ENCODE measurements around the gene PRPF18.

The PRPF18 gene

DNA sequence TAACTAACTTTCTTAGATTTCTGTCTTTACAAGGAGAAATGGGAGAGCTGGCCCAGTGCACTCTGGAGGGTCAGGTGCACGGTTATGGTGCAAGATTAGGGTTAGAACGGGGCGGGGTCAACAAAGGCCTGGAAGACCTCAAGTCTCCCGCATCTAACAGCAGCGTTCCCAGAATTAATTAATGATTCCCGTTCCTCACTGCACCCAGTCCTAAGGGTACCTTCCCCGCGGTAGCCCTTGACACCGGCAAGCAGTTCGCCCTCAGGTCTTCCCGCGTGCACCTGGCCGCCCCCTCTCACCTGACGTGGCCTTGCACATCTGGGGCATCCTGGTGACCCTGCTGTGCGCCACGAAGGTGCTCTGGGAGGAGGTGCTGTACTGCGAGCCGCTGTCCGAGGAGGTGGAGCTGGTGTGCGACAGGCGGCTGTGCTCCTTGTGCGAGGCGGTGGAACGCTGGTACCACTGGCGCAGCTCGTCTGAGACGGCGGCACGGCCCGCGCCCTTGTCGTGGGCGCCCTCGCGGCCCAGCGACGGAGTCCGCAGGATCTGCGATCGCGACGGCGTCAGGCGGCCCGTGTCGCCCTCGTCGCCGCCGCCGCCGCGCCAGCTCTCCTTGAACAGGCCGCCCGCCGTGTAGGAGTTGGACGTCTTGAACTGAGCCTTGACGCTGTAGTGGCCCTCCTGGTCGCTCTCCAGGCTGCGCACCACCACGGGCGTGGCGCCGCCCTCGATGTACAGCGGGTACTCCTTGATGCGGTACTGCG, 69.8 kb downstream of the PRPF18 start:
- ATAC-seq: no peak
- TF ChIP-seq, protein P1, sequence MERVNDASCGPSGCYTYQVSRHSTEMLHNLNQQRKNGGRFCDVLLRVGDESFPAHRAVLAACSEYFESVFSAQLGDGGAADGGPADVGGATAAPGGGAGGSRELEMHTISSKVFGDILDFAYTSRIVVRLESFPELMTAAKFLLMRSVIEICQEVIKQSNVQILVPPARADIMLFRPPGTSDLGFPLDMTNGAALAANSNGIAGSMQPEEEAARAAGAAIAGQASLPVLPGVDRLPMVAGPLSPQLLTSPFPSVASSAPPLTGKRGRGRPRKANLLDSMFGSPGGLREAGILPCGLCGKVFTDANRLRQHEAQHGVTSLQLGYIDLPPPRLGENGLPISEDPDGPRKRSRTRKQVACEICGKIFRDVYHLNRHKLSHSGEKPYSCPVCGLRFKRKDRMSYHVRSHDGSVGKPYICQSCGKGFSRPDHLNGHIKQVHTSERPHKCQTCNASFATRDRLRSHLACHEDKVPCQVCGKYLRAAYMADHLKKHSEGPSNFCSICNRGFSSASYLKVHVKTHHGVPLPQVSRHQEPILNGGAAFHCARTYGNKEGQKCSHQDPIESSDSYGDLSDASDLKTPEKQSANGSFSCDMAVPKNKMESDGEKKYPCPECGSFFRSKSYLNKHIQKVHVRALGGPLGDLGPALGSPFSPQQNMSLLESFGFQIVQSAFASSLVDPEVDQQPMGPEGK (CRISPR knock-in tag; IDR thresholded peaks at IDR 0.05; ENCODE audit: borderline replicate concordance): no peak
- TF ChIP-seq, protein P2, sequence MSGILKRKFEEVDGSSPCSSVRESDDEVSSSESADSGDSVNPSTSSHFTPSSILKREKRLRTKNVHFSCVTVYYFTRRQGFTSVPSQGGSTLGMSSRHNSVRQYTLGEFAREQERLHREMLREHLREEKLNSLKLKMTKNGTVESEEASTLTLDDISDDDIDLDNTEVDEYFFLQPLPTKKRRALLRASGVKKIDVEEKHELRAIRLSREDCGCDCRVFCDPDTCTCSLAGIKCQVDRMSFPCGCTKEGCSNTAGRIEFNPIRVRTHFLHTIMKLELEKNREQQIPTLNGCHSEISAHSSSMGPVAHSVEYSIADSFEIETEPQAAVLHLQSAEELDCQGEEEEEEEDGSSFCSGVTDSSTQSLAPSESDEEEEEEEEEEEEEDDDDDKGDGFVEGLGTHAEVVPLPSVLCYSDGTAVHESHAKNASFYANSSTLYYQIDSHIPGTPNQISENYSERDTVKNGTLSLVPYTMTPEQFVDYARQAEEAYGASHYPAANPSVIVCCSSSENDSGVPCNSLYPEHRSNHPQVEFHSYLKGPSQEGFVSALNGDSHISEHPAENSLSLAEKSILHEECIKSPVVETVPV (CRISPR knock-in tag; IDR thresholded peaks at IDR 0.05): no peak
- no peak for TF ChIP-seq OSR1 (CRISPR knock-in tag; IDR thresholded peaks at IDR 0.05)
- TF ChIP-seq TOX (CRISPR knock-in tag; IDR thresholded peaks at IDR 0.05; ENCODE audit: borderline replicate concordance): no peak
- no peak for TF ChIP-seq ZFP3 (CRISPR knock-in tag; IDR thresholded peaks at IDR 0.05)
- no peak for TF ChIP-seq SNAI2 (CRISPR knock-in tag; IDR thresholded peaks at IDR 0.05)
- TF ChIP-seq, protein P3, sequence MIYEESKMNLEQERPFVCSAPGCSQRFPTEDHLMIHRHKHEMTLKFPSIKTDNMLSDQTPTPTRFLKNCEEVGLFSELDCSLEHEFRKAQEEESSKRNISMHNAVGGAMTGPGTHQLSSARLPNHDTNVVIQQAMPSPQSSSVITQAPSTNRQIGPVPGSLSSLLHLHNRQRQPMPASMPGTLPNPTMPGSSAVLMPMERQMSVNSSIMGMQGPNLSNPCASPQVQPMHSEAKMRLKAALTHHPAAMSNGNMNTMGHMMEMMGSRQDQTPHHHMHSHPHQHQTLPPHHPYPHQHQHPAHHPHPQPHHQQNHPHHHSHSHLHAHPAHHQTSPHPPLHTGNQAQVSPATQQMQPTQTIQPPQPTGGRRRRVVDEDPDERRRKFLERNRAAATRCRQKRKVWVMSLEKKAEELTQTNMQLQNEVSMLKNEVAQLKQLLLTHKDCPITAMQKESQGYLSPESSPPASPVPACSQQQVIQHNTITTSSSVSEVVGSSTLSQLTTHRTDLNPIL (CRISPR knock-in tag; IDR thresholded peaks at IDR 0.05; ENCODE audit: low read depth): no peak
- no peak for TF ChIP-seq GLIS3 (CRISPR knock-in tag; IDR thresholded peaks at IDR 0.05)
- no peak for TF ChIP-seq ZNF8 (CRISPR knock-in tag; IDR thresholded peaks at IDR 0.05)
- no peak for TF ChIP-seq ZC3H10 (CRISPR knock-in tag; IDR thresholded peaks at IDR 0.05)
- no peak for TF ChIP-seq ZNF70 (CRISPR knock-in tag; IDR thresholded peaks at IDR 0.05)
- TF ChIP-seq ARNTL (CRISPR knock-in tag; IDR thresholded peaks at IDR 0.05; ENCODE audit: borderline replicate concordance, low read depth): no peak
- TF ChIP-seq CSDC2 (CRISPR knock-in tag; IDR thresholded peaks at IDR 0.05): no peak

DNA sequence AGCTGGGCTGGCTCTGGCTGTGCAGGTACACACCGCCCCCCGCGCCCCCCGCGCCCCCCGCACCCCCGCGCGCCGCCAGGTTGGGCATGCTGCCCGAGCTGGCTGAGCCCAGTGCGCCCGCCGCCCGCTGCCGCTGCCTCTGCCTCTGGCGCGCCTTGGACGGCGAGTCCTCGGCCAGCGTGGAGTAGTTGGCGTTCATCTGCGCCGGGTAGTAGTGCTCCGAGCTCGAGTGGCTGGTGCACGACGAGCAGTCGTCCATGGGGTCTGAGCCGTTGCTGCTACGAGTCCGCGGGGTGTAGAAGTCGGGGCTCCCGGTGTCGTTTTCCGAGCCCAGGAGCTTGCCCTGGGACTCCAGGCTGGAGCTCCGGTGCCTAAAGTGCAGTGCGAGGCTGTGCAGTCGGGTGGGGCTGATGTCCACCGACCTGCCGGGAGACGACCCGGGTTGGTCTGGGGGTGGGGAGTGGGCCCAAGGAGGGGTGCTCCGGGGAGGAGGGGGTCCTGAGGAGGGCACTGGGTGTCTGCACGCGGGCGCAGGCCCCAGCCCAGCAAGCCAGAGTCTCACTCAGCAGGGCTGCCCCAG, 70.4 kb downstream of the PRPF18 start:
- TF ChIP-seq GLIS3 (CRISPR knock-in tag; IDR thresholded peaks at IDR 0.05) (no peak), TOX (CRISPR knock-in tag; IDR thresholded peaks at IDR 0.05; ENCODE audit: borderline replicate concordance) (no peak)
- no peak for ATAC-seq

DNA sequence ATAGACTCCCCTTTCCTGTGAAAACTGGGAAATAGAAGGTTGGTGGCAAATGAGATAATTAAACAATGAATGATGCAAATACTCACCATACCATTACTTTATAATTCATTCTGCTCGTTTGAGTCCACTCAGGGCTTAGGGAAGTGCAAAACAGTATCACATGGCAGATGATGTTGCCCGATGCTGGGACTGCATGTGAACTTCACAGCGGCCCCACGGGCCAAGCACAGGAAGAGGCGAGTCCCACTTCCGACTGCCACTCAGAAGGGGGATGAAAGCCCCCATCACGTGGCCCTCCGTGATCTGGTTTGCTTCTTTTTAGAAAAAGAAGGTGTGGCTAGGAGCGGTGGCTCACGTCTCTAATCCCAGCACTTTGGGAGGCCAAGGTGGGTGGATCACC, 71.5 kb downstream of the PRPF18 start:
- TF ChIP-seq ARNTL (CRISPR knock-in tag; IDR thresholded peaks at IDR 0.05; ENCODE audit: borderline replicate concordance, low read depth): no peak
- no peak for TF ChIP-seq RARB (CRISPR knock-in tag; IDR thresholded peaks at IDR 0.05)
- TF ChIP-seq ISL1 (CRISPR knock-in tag; IDR thresholded peaks at IDR 0.05): no peak
- TF ChIP-seq ZFP30 (CRISPR knock-in tag; IDR thresholded peaks at IDR 0.05): no peak
- no peak for TF ChIP-seq SNAI2 (CRISPR knock-in tag; IDR thresholded peaks at IDR 0.05)
- no peak for TF ChIP-seq ZNF70 (CRISPR knock-in tag; IDR thresholded peaks at IDR 0.05)
- TF ChIP-seq, protein P1 (CRISPR knock-in tag; IDR thresholded peaks at IDR 0.05; ENCODE audit: borderline replicate concordance): no peak
- TF ChIP-seq, protein P4, sequence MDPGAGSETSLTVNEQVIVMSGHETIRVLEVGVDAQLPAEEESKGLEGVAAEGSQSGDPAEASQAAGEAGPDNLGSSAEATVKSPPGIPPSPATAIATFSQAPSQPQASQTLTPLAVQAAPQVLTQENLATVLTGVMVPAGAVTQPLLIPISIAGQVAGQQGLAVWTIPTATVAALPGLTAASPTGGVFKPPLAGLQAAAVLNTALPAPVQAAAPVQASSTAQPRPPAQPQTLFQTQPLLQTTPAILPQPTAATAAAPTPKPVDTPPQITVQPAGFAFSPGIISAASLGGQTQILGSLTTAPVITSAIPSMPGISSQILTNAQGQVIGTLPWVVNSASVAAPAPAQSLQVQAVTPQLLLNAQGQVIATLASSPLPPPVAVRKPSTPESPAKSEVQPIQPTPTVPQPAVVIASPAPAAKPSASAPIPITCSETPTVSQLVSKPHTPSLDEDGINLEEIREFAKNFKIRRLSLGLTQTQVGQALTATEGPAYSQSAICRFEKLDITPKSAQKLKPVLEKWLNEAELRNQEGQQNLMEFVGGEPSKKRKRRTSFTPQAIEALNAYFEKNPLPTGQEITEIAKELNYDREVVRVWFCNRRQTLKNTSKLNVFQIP (CRISPR knock-in tag; IDR thresholded peaks at IDR 0.05; ENCODE audit: borderline replicate concordance, low read depth): no peak
- TF ChIP-seq, protein P2 (CRISPR knock-in tag; IDR thresholded peaks at IDR 0.05): no peak
- no peak for TF ChIP-seq TCF4 (CRISPR knock-in tag; IDR thresholded peaks at IDR 0.05; ENCODE audit: borderline replicate concordance)
- no peak for TF ChIP-seq GLIS3 (CRISPR knock-in tag; IDR thresholded peaks at IDR 0.05)
- TF ChIP-seq, protein P5, sequence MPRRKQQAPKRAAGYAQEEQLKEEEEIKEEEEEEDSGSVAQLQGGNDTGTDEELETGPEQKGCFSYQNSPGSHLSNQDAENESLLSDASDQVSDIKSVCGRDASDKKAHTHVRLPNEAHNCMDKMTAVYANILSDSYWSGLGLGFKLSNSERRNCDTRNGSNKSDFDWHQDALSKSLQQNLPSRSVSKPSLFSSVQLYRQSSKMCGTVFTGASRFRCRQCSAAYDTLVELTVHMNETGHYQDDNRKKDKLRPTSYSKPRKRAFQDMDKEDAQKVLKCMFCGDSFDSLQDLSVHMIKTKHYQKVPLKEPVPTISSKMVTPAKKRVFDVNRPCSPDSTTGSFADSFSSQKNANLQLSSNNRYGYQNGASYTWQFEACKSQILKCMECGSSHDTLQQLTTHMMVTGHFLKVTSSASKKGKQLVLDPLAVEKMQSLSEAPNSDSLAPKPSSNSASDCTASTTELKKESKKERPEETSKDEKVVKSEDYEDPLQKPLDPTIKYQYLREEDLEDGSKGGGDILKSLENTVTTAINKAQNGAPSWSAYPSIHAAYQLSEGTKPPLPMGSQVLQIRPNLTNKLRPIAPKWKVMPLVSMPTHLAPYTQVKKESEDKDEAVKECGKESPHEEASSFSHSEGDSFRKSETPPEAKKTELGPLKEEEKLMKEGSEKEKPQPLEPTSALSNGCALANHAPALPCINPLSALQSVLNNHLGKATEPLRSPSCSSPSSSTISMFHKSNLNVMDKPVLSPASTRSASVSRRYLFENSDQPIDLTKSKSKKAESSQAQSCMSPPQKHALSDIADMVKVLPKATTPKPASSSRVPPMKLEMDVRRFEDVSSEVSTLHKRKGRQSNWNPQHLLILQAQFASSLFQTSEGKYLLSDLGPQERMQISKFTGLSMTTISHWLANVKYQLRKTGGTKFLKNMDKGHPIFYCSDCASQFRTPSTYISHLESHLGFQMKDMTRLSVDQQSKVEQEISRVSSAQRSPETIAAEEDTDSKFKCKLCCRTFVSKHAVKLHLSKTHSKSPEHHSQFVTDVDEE (CRISPR knock-in tag; IDR thresholded peaks at IDR 0.05): no peak
- no peak for TF ChIP-seq BACH2 (CRISPR knock-in tag; IDR thresholded peaks at IDR 0.05; ENCODE audit: borderline replicate concordance)
- TF ChIP-seq OSR1 (CRISPR knock-in tag; IDR thresholded peaks at IDR 0.05): no peak
- ATAC-seq: no peak

All from SK-N-SH treated with all-trans-retinoic acid at 6 μM for 48 hours (cell line).